ENCODE data around the gene COL23A1. TPM values are rescaled to one million over a fixed set of nuclear protein-coding genes. Genes with fewer than 3 reads are reported as not detected.

Gene COL23A1
- total RNA-seq, 4 donors from 2014 or later = 2.5 to 3.4 (median 3.0) TPM

DNA sequence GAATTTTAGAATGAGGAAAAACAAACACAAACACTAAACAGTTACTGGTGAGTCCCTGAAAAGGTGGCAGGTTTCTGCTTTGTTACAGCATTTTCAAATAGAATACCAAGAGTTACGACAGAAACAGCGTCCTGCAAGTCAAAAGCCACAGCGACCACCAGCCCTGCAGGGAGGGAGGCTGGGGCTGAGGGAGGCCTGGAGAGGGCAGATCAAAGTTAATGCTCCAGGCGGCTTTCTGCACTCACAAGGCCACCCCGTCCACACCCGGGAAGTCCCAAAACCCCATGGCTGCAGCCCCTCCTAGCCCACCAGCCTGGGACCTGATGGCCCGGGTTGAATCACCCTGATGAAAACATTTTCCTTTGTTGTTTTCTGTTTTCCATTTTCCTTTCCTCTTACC is 29.3 kb downstream of the COL23A1 start:
- H3K4me3 ChIP-seq (ENCODE audit: low read depth, poor library complexity, severe bottlenecking) = no peak overlapping the region
- DNase-seq (ENCODE audit: low spot score in 2 of 2) = no peak
- WGBS, 2 donors = 73 to 91% methylated on average over 7 of the region's 7 CpGs
- TF ChIP-seq CTCF (IDR thresholded peaks at IDR 0.05) = no peak
- no peak for TF ChIP-seq POLR2A (IDR thresholded peaks at IDR 0.05)
- intact Hi-C loops (cut with DNase I; ENCODE audit: low total_unique reads) = no loop called here

- DNase-seq (ENCODE audit: low spot score in 2 of 2) = no peak
- no peak overlapping the region for H3K4me3 ChIP-seq (ENCODE audit: low read depth, poor library complexity, severe bottlenecking)
- intact Hi-C loops (cut with DNase I; ENCODE audit: low total_unique reads) = loop anchor here (10.0 kb wide), 1 partner anchor 283 kb away; no protein-coding TSS in a partner anchor
- TF ChIP-seq CTCF (IDR thresholded peaks at IDR 0.05) (no peak), POLR2A (IDR thresholded peaks at IDR 0.05) (no peak)
- WGBS, 2 donors = 96 to 97% methylated on average over 11 of the region's 11 CpGs
Observed at GRCh38 chr5:178557416-178557815, 32.8 kb downstream of the COL23A1 start.

GRCh38 chr5:178555771-178556211 is 34.4 kb downstream of the COL23A1 start:
- intact Hi-C loops (cut with DNase I; ENCODE audit: low total_unique reads) = loop anchor here (10.0 kb wide), 1 partner anchor 281 kb away; no protein-coding TSS in a partner anchor
- WGBS, 2 donors = 84 to 89% methylated on average over 14 of the region's 14 CpGs
- H3K4me3 ChIP-seq (ENCODE audit: low read depth, poor library complexity, severe bottlenecking) = no peak overlapping the region
- DNase-seq (ENCODE audit: low spot score in 2 of 2) = no peak
- TF ChIP-seq POLR2A (IDR thresholded peaks at IDR 0.05) = no peak
- no peak for TF ChIP-seq CTCF (IDR thresholded peaks at IDR 0.05)

- TF ChIP-seq POLR2A (IDR thresholded peaks at IDR 0.05) (no peak), CTCF (IDR thresholded peaks at IDR 0.05) (no peak)
- intact Hi-C loops (cut with DNase I; ENCODE audit: low total_unique reads) = loop anchor here (10.0 kb wide), 1 partner anchor 280 kb away; no protein-coding TSS in a partner anchor
- WGBS, 2 donors = 80 to 85% methylated on average over 7 of the region's 7 CpGs
- DNase-seq (ENCODE audit: low spot score in 2 of 2) = no peak
- H3K4me3 ChIP-seq (ENCODE audit: low read depth, poor library complexity, severe bottlenecking) = no peak overlapping the region
Observed at GRCh38 chr5:178555005-178555404, 35.2 kb downstream of the COL23A1 start.

- H3K4me3 ChIP-seq (ENCODE audit: low read depth, poor library complexity, severe bottlenecking) = no peak overlapping the region
- intact Hi-C loops (cut with DNase I; ENCODE audit: low total_unique reads) = loop anchor here (10.0 kb wide), 1 partner anchor 280 kb away; no protein-coding TSS in a partner anchor
- 91 to 92% methylated on average over 11 of the region's 11 CpGs for WGBS, 2 donors
Observed at GRCh38 chr5:178554311-178554710, 35.9 kb downstream of the COL23A1 start.

More at GRCh38 chr5:178554311-178554710, 35.9 kb downstream of the COL23A1 start:
- no peak for DNase-seq (ENCODE audit: low spot score in 2 of 2)
- TF ChIP-seq CTCF (IDR thresholded peaks at IDR 0.05) (no peak), POLR2A (IDR thresholded peaks at IDR 0.05) (no peak)

All from lower leg skin (tissue), 4 donors.